Right kidney (tissue), 9 donors: Measurements from ENCODE around the gene FTSJ1.
"Not testable (repeated sequence)": the region's sequence is repeated elsewhere in the genome, so short reads cannot be mapped to it uniquely, and the experiment has no call there.

Experiments used
- DNase-seq: peaks from one replicate; pipeline ENCODE4 v3.0.0-alpha.2; 2016
- long read RNA-seq, 8 donors: transcript quantifications; one replicate each; lab custom pipeline, GENCODE V29; 2026

The FTSJ1 gene
- long read RNA-seq, donor 1, partial matches to known transcripts: 0 of 3 reads
- long read RNA-seq, donor 1, other reads (novel, unspliced or antisense): 0 of 3 reads
- long read RNA-seq, donor 2, partial matches to known transcripts: 0 of 1 reads
- long read RNA-seq, donor 2, other reads (novel, unspliced or antisense): 0 of 1 reads
- long read RNA-seq, donor 3, partial matches to known transcripts: 0 of 5 reads
- long read RNA-seq, donor 3, other reads (novel, unspliced or antisense): 0 of 5 reads
- long read RNA-seq, donor 4, partial matches to known transcripts: 0 of 3 reads
- long read RNA-seq, donor 4, other reads (novel, unspliced or antisense): 0 of 3 reads
- long read RNA-seq, donor 5, partial matches to known transcripts: 6 of 7 reads
- long read RNA-seq, donor 5, other reads (novel, unspliced or antisense): 0 of 7 reads
- long read RNA-seq, donor 6, partial matches to known transcripts: 0 of 1 reads
- long read RNA-seq, donor 6, other reads (novel, unspliced or antisense): 0 of 1 reads
- long read RNA-seq, donor 7, partial matches to known transcripts: 0 of 4 reads
- long read RNA-seq, donor 7, other reads (novel, unspliced or antisense): 0 of 4 reads
- long read RNA-seq, donor 8, partial matches to known transcripts: 5 of 6 reads
- long read RNA-seq, donor 8, other reads (novel, unspliced or antisense): 0 of 6 reads

- DNase-seq: peak; percentile 82
Observed at GRCh38 chrX:48475774-48476577, at the start of gene FTSJ1. Gene FTSJ1, plus strand, starts transcription at chrX:48476199. Its CDS starts 1,849 bp downstream, at chrX:48478048.

- not testable (repeated sequence) for DNase-seq
Observed at GRCh38 chrX:48427027-48427716, 48.8 kb upstream of the FTSJ1 start.

GRCh38 chrX:48429606-48430005 is 46.4 kb upstream of the FTSJ1 start:
- DNase-seq: not testable (repeated sequence)

GRCh38 chrX:48430166-48430565 is 45.8 kb upstream of the FTSJ1 start:
- DNase-seq: not testable (repeated sequence)

- DNase-seq: not testable (repeated sequence)
Observed at GRCh38 chrX:48433713-48434112, 42.3 kb upstream of the FTSJ1 start.

GRCh38 chrX:48447201-48447600 is 28.8 kb upstream of the FTSJ1 start:
- DNase-seq: not testable (repeated sequence)

GRCh38 chrX:48450076-48450475 is 25.9 kb upstream of the FTSJ1 start:
- no peak for DNase-seq

- no peak for DNase-seq
Observed at GRCh38 chrX:48451708-48452107, 24.3 kb upstream of the FTSJ1 start.

- DNase-seq: no peak
Observed at GRCh38 chrX:48456628-48457331, 19.2 kb upstream of the FTSJ1 start.

GRCh38 chrX:48458711-48459110 is 17.3 kb upstream of the FTSJ1 start:
- DNase-seq: no peak

- DNase-seq: no peak
Observed at GRCh38 chrX:48459483-48459882, 16.5 kb upstream of the FTSJ1 start.

GRCh38 chrX:48460031-48460430 is 16.0 kb upstream of the FTSJ1 start:
- no peak for DNase-seq

- DNase-seq: no peak
Observed at GRCh38 chrX:48460606-48461005, 15.4 kb upstream of the FTSJ1 start.

- no peak for DNase-seq
Observed at GRCh38 chrX:48461830-48462229, 14.2 kb upstream of the FTSJ1 start.

GRCh38 chrX:48465336-48465933 is 10.6 kb upstream of the FTSJ1 start:
- DNase-seq: no peak

GRCh38 chrX:48466696-48467095 is 9.3 kb upstream of the FTSJ1 start:
- DNase-seq: no peak

- no peak for DNase-seq
Observed at GRCh38 chrX:48467281-48467761, 8.7 kb upstream of the FTSJ1 start.

GRCh38 chrX:48468247-48468671 is 7.7 kb upstream of the FTSJ1 start:
- DNase-seq: no peak

GRCh38 chrX:48468693-48469691 is 7.0 kb upstream of the FTSJ1 start:
- DNase-seq: no peak
